ENCODE data around the gene DAW1.

DNA sequence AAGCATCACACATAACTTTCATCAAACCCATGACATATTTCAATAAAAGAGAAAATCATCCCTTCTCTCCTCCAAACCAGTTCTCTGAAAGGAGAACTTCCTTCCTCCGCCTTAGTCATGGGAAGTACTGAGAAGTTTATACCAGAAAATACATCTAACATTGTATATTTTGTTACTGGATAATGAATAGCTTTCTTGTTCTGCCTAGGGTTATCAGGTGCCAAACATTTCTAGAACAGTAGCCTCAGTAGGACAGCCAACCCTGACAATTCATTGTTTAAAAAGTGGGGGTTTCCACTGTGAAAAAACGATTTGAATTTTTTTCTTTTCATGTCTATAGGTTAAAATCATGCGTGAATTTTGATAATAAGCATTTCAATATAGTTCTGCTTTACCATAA is 16.0 kb upstream of the DAW1 start:
- TF ChIP-seq CTCF (IDR thresholded peaks at IDR 0.05) (no peak), POLR2A (IDR thresholded peaks at IDR 0.05) (no peak)

Measured in uterus (tissue), 2 donors.